Testis (tissue), 3 donors: Measurements from ENCODE around the gene FCER1G. TPM values are rescaled to one million over a fixed set of nuclear protein-coding genes. Genes with fewer than 3 reads are reported as not detected.

Source experiments
- DNase-seq: peaks from one replicate; pipeline ENCODE4 v3.0.0-alpha.2; 2019
- H3K27ac ChIP-seq, 2 donors: fragments of 200-600 bp; sonication (generic); one replicate each; pipeline ENCODE4 v1.5.1; 2019
- H3K27me3 ChIP-seq: fragments of 200-600 bp; sonication (generic); one replicate; pipeline ENCODE4 v1.5.1; 2019
- H3K36me3 ChIP-seq: fragments of 200-600 bp; sonication (generic); one replicate; pipeline ENCODE4 v1.5.1; 2017; ENCODE audit warnings: low read depth; ENCODE audit errors: missing control alignments
- H3K4me1 ChIP-seq: fragments of 200-600 bp; sonication (generic); one replicate; pipeline ENCODE4 v1.5.1; 2019
- H3K4me3 ChIP-seq, 2 donors: fragments of 200-600 bp; sonication (generic); one replicate each; pipeline ENCODE4 v1.5.1; 2017 to 2019
- H3K9me3 ChIP-seq: fragments of 200-600 bp; sonication (generic); one replicate; pipeline ENCODE4 v1.5.1; 2017
- POLR2A ChIP-seq: fragments of 450-650 bp; IDR thresholded peaks from one replicate; pipeline ENCODE4 v1.6.1; 2017; ENCODE audit warnings: antibody characterized with exemption, mild to moderate bottlenecking, moderate library complexity
- WGBS, 2 donors: methylation state at CpG; one replicate each; pipeline ENCODE4 v1.1.5; 2018; 5-methylcytosine and 5-hydroxymethylcytosine counted together
- intact Hi-C: fragments of 100-400 bp; cut with DNase I; formaldehyde crosslinking; loops from one replicate; pipeline ENCODE4 v1.15.1; 2023; ENCODE audit warnings: low total_unique reads
- polyA plus RNA-seq: library from polyadenylated mRNA; stranded (reverse); fragments of 350-450 nt; fragmentation: Illumina TruSeq; extraction: RNeasy Lipid Tissue Mini Kit (QIAGEN cat#74804); gene quantifications from one replicate; pipeline ENCODE4 v1.2.3, GENCODE V29; 2014; ENCODE audit warnings: low read depth, low replicate concordance; ENCODE audit not compliant: insufficient read depth
- total RNA-seq, 2 donors: library from RNA; depleted of rRNA; stranded (reverse); fragments of >200 nt; gene quantifications; one replicate each; pipeline ENCODE4 v1.2.3, GENCODE V29; 2016
- TF ChIP-seq, protein P1 (sequence below), 3 experiments: fragments of 450-650 bp in 2 of 3; fragments of 200-600 bp in 1 of 3; sonication (generic) in 1 of 3; IDR thresholded peaks; one replicate each; pipeline ENCODE4 v1.5.1; 2016 to 2019; ENCODE audit warnings: antibody characterized with exemption in 3 of 3, mild to moderate bottlenecking in 2 of 3, moderate library complexity in 1 of 3

Gene FCER1G
- total and polyA plus RNA-seq, 3 donors from 2014 or later = 2.1 to 60.9 (median 13.3) TPM

- intact Hi-C loops = no loop called here
- 24 to 48% methylated on average over 6 of the region's 6 CpGs for WGBS, 2 donors
- TF ChIP-seq POLR2A = no peak
- Histone ChIP-seq H3K4me1 (peaks cover 13% of the 10 kb centered on the region), H3K27ac (no peak overlapping the region), H3K36me3 (no peaks in the 10 kb centered on the region), H3K27me3 (no peaks in the 10 kb centered on the region), H3K4me3 (peak overlapping the region; percentile 56 to 70), H3K9me3 (no peaks in the 10 kb centered on the region)
- DNase-seq = no peak
Measured at GRCh38 chr1:161259345-161259702, 44.2 kb downstream of the FCER1G start.

DNA sequence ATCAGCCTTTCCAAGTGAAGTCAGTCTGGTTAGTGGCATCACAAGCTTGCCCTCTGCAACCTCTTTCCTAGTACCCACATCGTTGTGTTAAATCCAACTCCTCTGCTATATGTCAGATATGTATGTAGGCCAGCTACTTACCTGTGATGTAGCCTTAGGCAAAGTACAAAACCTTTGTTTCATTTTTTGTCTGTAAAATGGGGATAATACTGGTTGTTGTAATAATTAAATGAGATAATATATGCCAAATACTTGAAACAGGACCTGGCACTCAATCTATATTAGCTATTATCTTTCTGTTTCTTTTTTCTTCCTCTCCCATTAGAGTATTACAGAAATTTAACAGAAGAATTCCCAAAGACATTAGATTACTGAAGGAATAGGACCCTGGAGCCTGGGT is 44.7 kb downstream of the FCER1G start:
- TF ChIP-seq, protein P1, sequence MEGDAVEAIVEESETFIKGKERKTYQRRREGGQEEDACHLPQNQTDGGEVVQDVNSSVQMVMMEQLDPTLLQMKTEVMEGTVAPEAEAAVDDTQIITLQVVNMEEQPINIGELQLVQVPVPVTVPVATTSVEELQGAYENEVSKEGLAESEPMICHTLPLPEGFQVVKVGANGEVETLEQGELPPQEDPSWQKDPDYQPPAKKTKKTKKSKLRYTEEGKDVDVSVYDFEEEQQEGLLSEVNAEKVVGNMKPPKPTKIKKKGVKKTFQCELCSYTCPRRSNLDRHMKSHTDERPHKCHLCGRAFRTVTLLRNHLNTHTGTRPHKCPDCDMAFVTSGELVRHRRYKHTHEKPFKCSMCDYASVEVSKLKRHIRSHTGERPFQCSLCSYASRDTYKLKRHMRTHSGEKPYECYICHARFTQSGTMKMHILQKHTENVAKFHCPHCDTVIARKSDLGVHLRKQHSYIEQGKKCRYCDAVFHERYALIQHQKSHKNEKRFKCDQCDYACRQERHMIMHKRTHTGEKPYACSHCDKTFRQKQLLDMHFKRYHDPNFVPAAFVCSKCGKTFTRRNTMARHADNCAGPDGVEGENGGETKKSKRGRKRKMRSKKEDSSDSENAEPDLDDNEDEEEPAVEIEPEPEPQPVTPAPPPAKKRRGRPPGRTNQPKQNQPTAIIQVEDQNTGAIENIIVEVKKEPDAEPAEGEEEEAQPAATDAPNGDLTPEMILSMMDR (IDR thresholded peaks at IDR 0.05) = no peak
- TF ChIP-seq POLR2A = no peak
- Histone ChIP-seq H3K36me3 (no peaks in the 10 kb centered on the region), H3K27me3 (no peaks in the 10 kb centered on the region), H3K27ac (no peak overlapping the region), H3K4me3 (no peak overlapping the region), H3K9me3 (no peaks in the 10 kb centered on the region), H3K4me1 (peaks cover 13% of the 10 kb centered on the region)
- intact Hi-C loops = no loop called here
- WGBS, 2 donors = 40 to 64% methylated on average over 1 of the region's 1 CpG
- DNase-seq = no peak

DNA sequence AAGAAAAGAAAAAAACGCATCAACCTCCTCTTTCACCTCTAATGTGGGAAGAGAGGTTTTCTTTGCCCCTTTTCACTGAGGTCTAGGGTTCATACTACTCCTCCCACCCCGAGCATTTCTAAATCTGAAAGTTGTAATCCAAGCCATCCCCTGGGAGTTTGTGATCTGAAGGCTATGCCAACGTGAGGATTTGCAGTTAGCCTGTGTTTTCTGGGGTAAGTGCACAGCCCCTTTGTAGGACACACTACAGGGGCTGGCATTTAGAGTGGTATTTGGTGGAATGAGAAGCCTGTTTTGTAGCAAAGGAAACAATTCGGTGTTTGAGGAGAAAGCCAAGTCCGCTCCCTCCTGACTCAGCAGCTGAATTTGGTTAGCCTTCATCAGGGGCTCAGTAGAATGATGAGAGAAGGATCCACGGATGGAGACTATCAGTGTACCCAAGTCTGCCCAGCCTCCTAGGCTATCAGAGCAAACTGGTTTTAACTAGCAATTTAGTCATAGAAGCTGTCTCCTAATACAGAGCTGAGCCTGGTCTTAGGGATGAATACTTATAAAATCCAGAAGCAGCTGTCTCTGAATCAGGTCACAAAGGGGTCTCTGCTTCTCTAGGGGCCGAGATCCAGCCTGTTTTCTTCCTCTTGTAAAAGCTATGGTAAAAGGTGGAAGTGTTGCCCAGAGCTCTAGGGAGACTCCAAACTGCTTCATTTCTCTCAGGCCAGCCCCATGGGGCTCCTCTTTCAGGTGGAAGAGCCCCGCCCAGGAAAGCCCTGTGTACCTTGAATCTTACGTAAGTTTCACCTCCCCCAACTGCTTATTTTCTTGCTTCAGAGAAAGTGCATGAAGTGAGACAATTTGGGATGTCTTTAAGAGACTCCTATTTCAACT is 45.5 kb downstream of the FCER1G start:
- H3K27ac ChIP-seq = no peak overlapping the region
- no peaks in the 10 kb centered on the region for H3K27me3 ChIP-seq

GRCh38 chr1:161261261-161262235 is 46.5 kb downstream of the FCER1G start:
- peaks cover 20% of the 10 kb centered on the region for H3K4me1 ChIP-seq
- DNase-seq = no peak
- intact Hi-C loops = no loop called here
- H3K4me3 ChIP-seq = no peak overlapping the region
- H3K9me3 ChIP-seq = no peaks in the 10 kb centered on the region
- TF ChIP-seq POLR2A = no peak
- TF ChIP-seq, protein P1 (IDR thresholded peaks at IDR 0.05) = no peak
- H3K27ac ChIP-seq = no peak overlapping the region
- H3K36me3 ChIP-seq = no peaks in the 10 kb centered on the region
- 75 to 84% methylated on average over 12 of the region's 12 CpGs for WGBS, 2 donors
- H3K27me3 ChIP-seq = no peaks in the 10 kb centered on the region

More for the DNA sequence above, 45.5 kb downstream of the FCER1G start:
- intact Hi-C loops = no loop called here
- H3K4me1 ChIP-seq = peaks cover 13% of the 10 kb centered on the region
- WGBS, 2 donors = 53 to 59% methylated on average over 9 of the region's 9 CpGs
- TF ChIP-seq, protein P1 (IDR thresholded peaks at IDR 0.05) = no peak
- TF ChIP-seq POLR2A = no peak
- no peak for DNase-seq
- H3K4me3 ChIP-seq = no peak overlapping the region
- H3K36me3 ChIP-seq = no peaks in the 10 kb centered on the region
- no peaks in the 10 kb centered on the region for H3K9me3 ChIP-seq

GRCh38 chr1:161265305-161265704 is 50.2 kb downstream of the FCER1G start:
- no peaks in the 10 kb centered on the region for H3K27me3 ChIP-seq
- H3K36me3 ChIP-seq = no peaks in the 10 kb centered on the region
- intact Hi-C loops = no loop called here
- TF ChIP-seq, protein P1 (IDR thresholded peaks at IDR 0.05) = no peak
- no peak for TF ChIP-seq POLR2A
- no peak overlapping the region for H3K4me3 ChIP-seq
- H3K9me3 ChIP-seq = no peaks in the 10 kb centered on the region
- 73 to 87% methylated on average over 5 of the region's 5 CpGs for WGBS, 2 donors
- H3K27ac ChIP-seq = no peak overlapping the region
- DNase-seq = no peak
- peaks cover 19% of the 10 kb centered on the region for H3K4me1 ChIP-seq
